Vagina (tissue), 2 donors: ENCODE measurements around the gene ANKRD60. TPM values are rescaled to one million over a fixed set of nuclear protein-coding genes. Genes with fewer than 3 reads are reported as not detected.

Source experiments
- DNase-seq, 2 donors: peaks; one replicate each; pipeline ENCODE4 v3.0.0-alpha.2; 2017; ENCODE audit errors: extremely low spot score in 2 of 2
- H3K27ac ChIP-seq: fragments of 200-600 bp; sonication (generic); one replicate; pipeline ENCODE4 v1.5.1; 2019
- H3K27me3 ChIP-seq: fragments of 200-600 bp; sonication (generic); one replicate; pipeline ENCODE4 v1.5.1; 2019
- H3K36me3 ChIP-seq, 2 donors: fragments of 200-600 bp; sonication (generic); one replicate each; pipeline ENCODE4 v1.5.1; 2017 to 2019
- H3K4me1 ChIP-seq: fragments of 200-600 bp; sonication (generic); one replicate; pipeline ENCODE4 v1.5.1; 2019
- H3K4me3 ChIP-seq, 2 donors: fragments of 200-600 bp; sonication (generic); 1 replicate in 1 of 2; 2 replicates in 1 of 2; pipeline ENCODE4 v1.5.1; 2016 to 2019
- H3K9me3 ChIP-seq: fragments of 200-600 bp; sonication (generic); one replicate; pipeline ENCODE4 v1.5.1; 2019
- POLR2A ChIP-seq, 2 donors: fragments of 450-650 bp; IDR thresholded peaks; one replicate each; pipeline ENCODE4 v1.6.1; 2017; ENCODE audit warnings: antibody characterized with exemption in 2 of 2, mild to moderate bottlenecking in 2 of 2, moderate library complexity in 2 of 2
- POLR2AphosphoS5 ChIP-seq, 2 donors: sonication (generic); formaldehyde crosslinking; IDR thresholded peaks; one replicate each; pipeline ENCODE4 v1.9.0; 2017; ENCODE audit warnings: antibody characterized with exemption in 2 of 2, mild to moderate bottlenecking in 2 of 2, low read depth in 1 of 2; ENCODE audit not compliant: insufficient read depth in 1 of 2
- intact Hi-C: fragments of 100-400 bp; cut with DNase I; formaldehyde crosslinking; loops from one replicate; pipeline ENCODE4 v1.15.1; 2023
- total RNA-seq: library from RNA; depleted of rRNA; stranded (reverse); fragments of >200 nt; gene quantifications from one replicate; pipeline ENCODE4 v1.2.3, GENCODE V29; 2016
- TF ChIP-seq, protein P1 (sequence below), 3 experiments: fragments of 450-650 bp in 2 of 3; fragments of 200-600 bp in 1 of 3; sonication (generic) in 1 of 3; IDR thresholded peaks; one replicate each; pipeline ENCODE4 v1.5.1; 2017 to 2019; ENCODE audit warnings: antibody characterized with exemption in 3 of 3, mild to moderate bottlenecking in 2 of 3, moderate library complexity in 2 of 3

Gene ANKRD60
- total RNA-seq, 1 donor from 2014 or later: not detected

DNA sequence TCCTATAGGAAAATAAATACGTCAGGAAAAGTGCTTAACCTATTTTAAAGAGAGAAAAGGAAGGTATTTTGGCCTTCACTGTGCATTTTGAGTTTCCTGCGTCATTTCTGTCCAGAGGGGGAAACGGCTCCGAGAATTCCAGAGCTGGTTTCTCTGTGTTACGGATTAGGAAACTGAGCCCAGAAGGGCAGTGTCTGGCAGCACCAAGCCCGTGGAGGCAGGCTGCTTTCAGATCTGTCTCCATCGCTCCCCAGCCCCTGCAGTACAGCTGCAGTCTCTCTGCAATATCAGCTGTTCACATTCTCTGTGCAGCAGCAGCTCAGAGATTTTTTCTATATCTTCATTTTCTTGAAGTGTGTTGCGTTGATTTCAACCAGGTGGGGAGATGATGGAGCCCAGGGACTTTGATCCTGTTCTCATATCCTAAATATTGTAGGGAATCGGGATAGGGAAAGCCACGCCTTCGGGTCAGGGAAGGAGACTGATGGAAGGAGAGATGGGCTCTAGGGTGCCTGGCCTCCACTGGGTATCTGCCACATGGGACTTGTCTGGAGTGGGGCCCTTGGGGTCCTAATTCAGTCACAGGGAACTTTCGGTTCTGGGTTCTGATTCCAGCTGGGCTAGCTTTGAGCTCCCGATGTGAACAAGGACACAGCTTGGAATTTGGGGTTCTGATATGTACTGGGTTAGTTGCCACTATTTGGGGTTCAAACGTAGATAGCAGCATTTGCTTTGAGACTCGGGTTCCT is 2.8 kb downstream of the ANKRD60 start:
- intact Hi-C loops: no loop called here
- Histone ChIP-seq H3K9me3 (no peaks in the 10 kb centered on the region), H3K36me3 (no peaks in the 10 kb centered on the region), H3K4me3 (no peak overlapping the region), H3K27ac (no peak overlapping the region), H3K4me1 (no peaks in the 10 kb centered on the region), H3K27me3 (no peaks in the 10 kb centered on the region)
- TF ChIP-seq, protein P1, sequence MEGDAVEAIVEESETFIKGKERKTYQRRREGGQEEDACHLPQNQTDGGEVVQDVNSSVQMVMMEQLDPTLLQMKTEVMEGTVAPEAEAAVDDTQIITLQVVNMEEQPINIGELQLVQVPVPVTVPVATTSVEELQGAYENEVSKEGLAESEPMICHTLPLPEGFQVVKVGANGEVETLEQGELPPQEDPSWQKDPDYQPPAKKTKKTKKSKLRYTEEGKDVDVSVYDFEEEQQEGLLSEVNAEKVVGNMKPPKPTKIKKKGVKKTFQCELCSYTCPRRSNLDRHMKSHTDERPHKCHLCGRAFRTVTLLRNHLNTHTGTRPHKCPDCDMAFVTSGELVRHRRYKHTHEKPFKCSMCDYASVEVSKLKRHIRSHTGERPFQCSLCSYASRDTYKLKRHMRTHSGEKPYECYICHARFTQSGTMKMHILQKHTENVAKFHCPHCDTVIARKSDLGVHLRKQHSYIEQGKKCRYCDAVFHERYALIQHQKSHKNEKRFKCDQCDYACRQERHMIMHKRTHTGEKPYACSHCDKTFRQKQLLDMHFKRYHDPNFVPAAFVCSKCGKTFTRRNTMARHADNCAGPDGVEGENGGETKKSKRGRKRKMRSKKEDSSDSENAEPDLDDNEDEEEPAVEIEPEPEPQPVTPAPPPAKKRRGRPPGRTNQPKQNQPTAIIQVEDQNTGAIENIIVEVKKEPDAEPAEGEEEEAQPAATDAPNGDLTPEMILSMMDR (IDR thresholded peaks at IDR 0.05): no peak
- no peak for TF ChIP-seq POLR2AphosphoS5 (IDR thresholded peaks at IDR 0.05; ENCODE audit: insufficient read depth in 1 of 2, low read depth in 1 of 2)
- TF ChIP-seq POLR2A (IDR thresholded peaks at IDR 0.05): no peak
- no peak for DNase-seq

- no peaks in the 10 kb centered on the region for H3K4me1 ChIP-seq
- H3K27ac ChIP-seq: no peak overlapping the region
- H3K9me3 ChIP-seq: no peaks in the 10 kb centered on the region
- H3K4me3 ChIP-seq: no peak overlapping the region
- no peak for TF ChIP-seq POLR2AphosphoS5 (IDR thresholded peaks at IDR 0.05; ENCODE audit: insufficient read depth in 1 of 2, low read depth in 1 of 2)
- no peak for TF ChIP-seq POLR2A (IDR thresholded peaks at IDR 0.05)
- TF ChIP-seq, protein P1 (IDR thresholded peaks at IDR 0.05): no peak
- DNase-seq: no peak
- no peaks in the 10 kb centered on the region for H3K36me3 ChIP-seq
- no peaks in the 10 kb centered on the region for H3K27me3 ChIP-seq
- intact Hi-C loops: no loop called here
Observed at GRCh38 chr20:58224974-58225373, 3.5 kb downstream of the ANKRD60 start.

DNA sequence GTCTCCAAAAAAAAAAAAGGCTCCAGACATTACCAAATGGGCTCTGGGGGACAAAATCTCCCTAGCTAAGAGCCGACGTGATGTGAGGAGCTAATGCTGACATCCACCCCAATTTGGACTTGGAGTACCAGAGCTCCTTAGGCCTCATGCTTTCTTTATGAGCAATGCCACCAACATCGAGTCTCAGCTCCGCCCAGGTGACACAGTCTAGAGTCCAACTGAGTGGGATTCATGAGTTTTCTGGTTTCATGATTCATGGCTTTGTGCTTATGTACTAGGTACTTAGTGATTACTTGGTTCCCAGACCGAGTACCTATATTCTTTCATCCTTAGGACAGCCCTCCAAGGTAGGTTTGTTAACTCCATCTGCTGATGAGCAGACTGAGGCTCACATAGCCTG is 4.4 kb downstream of the ANKRD60 start:
- Histone ChIP-seq H3K4me3 (no peak overlapping the region), H3K9me3 (no peaks in the 10 kb centered on the region), H3K27me3 (no peaks in the 10 kb centered on the region), H3K36me3 (no peaks in the 10 kb centered on the region), H3K4me1 (no peaks in the 10 kb centered on the region), H3K27ac (no peak overlapping the region)
- no peak for DNase-seq
- intact Hi-C loops: no loop called here
- TF ChIP-seq, protein P1 (IDR thresholded peaks at IDR 0.05): no peak
- TF ChIP-seq POLR2AphosphoS5 (IDR thresholded peaks at IDR 0.05; ENCODE audit: insufficient read depth in 1 of 2, low read depth in 1 of 2) (no peak), POLR2A (IDR thresholded peaks at IDR 0.05) (no peak)

DNA sequence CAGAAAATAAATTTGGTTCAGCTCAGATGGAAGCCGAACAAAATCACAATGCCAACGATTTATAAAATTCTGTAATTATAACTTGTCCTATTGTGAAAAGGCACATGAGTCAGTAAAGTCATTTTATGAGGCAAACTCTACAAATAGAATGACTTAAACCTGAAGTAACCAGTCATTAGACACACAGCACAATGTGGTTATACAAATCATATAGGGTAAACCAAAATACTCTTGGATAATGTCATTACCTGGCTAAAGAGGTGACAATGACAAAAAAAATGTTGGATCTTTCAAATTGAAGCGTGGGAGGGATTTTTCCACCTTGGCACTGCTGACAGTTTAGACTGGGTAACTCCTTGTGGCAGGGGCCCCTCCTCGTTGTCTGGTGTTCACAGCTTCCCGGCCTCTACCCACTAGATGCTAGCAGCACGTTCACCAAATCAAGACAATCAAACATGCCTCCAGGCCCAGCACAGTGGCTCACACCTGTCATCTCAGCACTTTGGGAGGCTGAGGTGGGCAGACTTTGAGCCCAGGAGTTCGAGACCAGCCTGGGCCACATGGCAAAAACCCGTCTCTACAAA is 5.0 kb downstream of the ANKRD60 start:
- Histone ChIP-seq H3K36me3 (no peaks in the 10 kb centered on the region), H3K4me1 (no peaks in the 10 kb centered on the region), H3K9me3 (no peaks in the 10 kb centered on the region), H3K27ac (no peak overlapping the region), H3K27me3 (no peaks in the 10 kb centered on the region), H3K4me3 (no peak overlapping the region)
- intact Hi-C loops: no loop called here
- no peak for DNase-seq
- TF ChIP-seq, protein P1 (IDR thresholded peaks at IDR 0.05): no peak
- TF ChIP-seq POLR2A (IDR thresholded peaks at IDR 0.05) (no peak), POLR2AphosphoS5 (IDR thresholded peaks at IDR 0.05; ENCODE audit: insufficient read depth in 1 of 2, low read depth in 1 of 2) (no peak)

DNA sequence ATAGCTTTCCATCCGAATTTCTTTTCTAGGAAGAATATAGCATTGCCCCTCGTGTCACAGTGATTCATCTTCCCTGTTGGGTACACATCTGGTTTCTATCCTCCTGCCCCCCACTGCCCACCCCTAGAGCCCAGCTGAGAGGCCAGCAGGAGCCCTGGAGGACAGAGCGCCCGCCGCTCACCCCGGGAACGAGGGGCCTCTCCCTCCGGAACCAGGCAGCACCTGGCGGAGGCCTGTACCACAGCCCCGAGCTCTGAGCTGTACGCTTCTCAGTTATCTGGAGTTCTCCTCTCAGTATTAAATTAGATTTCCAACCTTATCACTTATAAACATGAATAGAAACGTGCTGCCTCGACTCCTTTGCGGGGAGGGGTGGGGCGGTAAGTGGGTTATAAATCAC is 6.0 kb downstream of the ANKRD60 start:
- Histone ChIP-seq H3K36me3 (no peaks in the 10 kb centered on the region), H3K9me3 (no peaks in the 10 kb centered on the region), H3K4me3 (no peak overlapping the region), H3K27ac (no peak overlapping the region), H3K4me1 (no peaks in the 10 kb centered on the region), H3K27me3 (no peaks in the 10 kb centered on the region)
- intact Hi-C loops: no loop called here
- DNase-seq: no peak
- TF ChIP-seq POLR2A (IDR thresholded peaks at IDR 0.05): no peak
- no peak for TF ChIP-seq POLR2AphosphoS5 (IDR thresholded peaks at IDR 0.05; ENCODE audit: insufficient read depth in 1 of 2, low read depth in 1 of 2)
- TF ChIP-seq, protein P1 (IDR thresholded peaks at IDR 0.05): no peak
